HEK293 (cell line): ENCODE measurements around the gene ADRA2C.

ENCODE experiments used
- CTCF ChIP-seq: fragments of 450-650 bp; formaldehyde crosslinking; IDR thresholded peaks from 2 replicates; pipeline ENCODE4 v1.5.1; 2016; ENCODE audit warnings: missing biosample characterization, missing genetic modification characterization
- YY1 ChIP-seq: fragments of 450-650 bp; formaldehyde crosslinking; IDR thresholded peaks from 2 replicates; pipeline ENCODE4 v1.5.1; 2018; ENCODE audit warnings: missing biosample characterization, missing genetic modification characterization
- ZBTB8A ChIP-seq: fragments of 450-650 bp; formaldehyde crosslinking; IDR thresholded peaks from 2 replicates; pipeline ENCODE4 v1.5.1; 2016; ENCODE audit warnings: missing biosample characterization, missing genetic modification characterization
- ZNF311 ChIP-seq: fragments of 450-650 bp; formaldehyde crosslinking; IDR thresholded peaks from 2 replicates; pipeline ENCODE4 v1.5.1; 2017; ENCODE audit warnings: missing biosample characterization, missing genetic modification characterization, borderline replicate concordance
- ZNF350 ChIP-seq: fragments of 450-650 bp; formaldehyde crosslinking; IDR thresholded peaks from 2 replicates; pipeline ENCODE4 v1.5.0; 2017; ENCODE audit warnings: missing biosample characterization, mild to moderate bottlenecking, missing genetic modification characterization
- ZNF704 ChIP-seq: fragments of 450-650 bp; formaldehyde crosslinking; IDR thresholded peaks from 2 replicates; pipeline ENCODE4 v1.5.1; 2016; ENCODE audit warnings: missing biosample characterization, missing genetic modification characterization

- TF ChIP-seq YY1 (tag by site-specific recombination) = no peak
- TF ChIP-seq ZBTB8A (tag by site-specific recombination) = no peak
- TF ChIP-seq CTCF (tag by site-specific recombination) = no peak
- no peak for TF ChIP-seq ZNF704 (tag by site-specific recombination)
- TF ChIP-seq ZNF350 (tag by site-specific recombination) = no peak
- no peak for TF ChIP-seq ZNF311 (tag by site-specific recombination)
Observed at GRCh38 chr4:3805026-3805425, 38.8 kb downstream of the ADRA2C start.
